Small intestine (tissue), 16 donors: ENCODE results near the gene CYP46A1. TPM values are rescaled to one million over a fixed set of nuclear protein-coding genes. Genes with fewer than 3 reads are reported as not detected.
"Not testable (repeated sequence)": the region's sequence is repeated elsewhere in the genome, so short reads cannot be mapped to it uniquely, and the experiment has no call there.

Experiments
- DNase-seq, 2 donors: peaks; one replicate each; pipeline versions ENCODE4 v3.0.0 to v3.0.0-alpha.2; 2013
- FAIRE-seq: peaks from 2 replicates; lab custom pipeline; 2012; peaks lifted over from hg19 to GRCh38; lab: Jason Lieb, UNC
- H3K27ac ChIP-seq, 3 donors: one replicate each; pipeline ENCODE4 v1.5.1; 2013; ENCODE audit warnings: low read length in 2 of 3, mild to moderate bottlenecking in 2 of 3, control low read depth in 1 of 3, inconsistent platforms in 1 of 3, low read depth in 1 of 3, moderate library complexity in 1 of 3
- H3K27me3 ChIP-seq, 3 donors: one replicate each; pipeline ENCODE4 v1.6.1; 2013; ENCODE audit warnings: low read length in 3 of 3, inconsistent platforms in 1 of 3; ENCODE audit not compliant: control insufficient read depth in 3 of 3, insufficient read depth in 3 of 3
- H3K36me3 ChIP-seq, 3 donors: one replicate each; pipeline ENCODE4 v1.6.1; 2013; ENCODE audit warnings: low read length in 3 of 3, inconsistent platforms in 1 of 3, low read depth in 1 of 3, mild to moderate bottlenecking in 1 of 3, moderate library complexity in 1 of 3; ENCODE audit not compliant: control insufficient read depth in 3 of 3, insufficient read depth in 2 of 3
- H3K4me1 ChIP-seq, 3 donors: one replicate each; pipeline ENCODE4 v1.6.1; 2013; ENCODE audit warnings: low read length in 2 of 3, inconsistent platforms in 1 of 3, low read depth in 1 of 3, mild to moderate bottlenecking in 1 of 3, moderate library complexity in 1 of 3; ENCODE audit not compliant: control insufficient read depth in 3 of 3, insufficient read depth in 2 of 3
- H3K4me3 ChIP-seq, 3 donors: one replicate each; pipeline ENCODE4 v1.5.1; 2013; ENCODE audit warnings: low read length in 3 of 3, control low read depth in 1 of 3, inconsistent platforms in 1 of 3, low read depth in 1 of 3, mild to moderate bottlenecking in 1 of 3, moderate library complexity in 1 of 3
- H3K9me3 ChIP-seq, 2 donors: one replicate each; pipeline ENCODE4 v1.6.1; 2013; ENCODE audit warnings: low read depth in 1 of 2, low read length in 1 of 2; ENCODE audit not compliant: control insufficient read depth in 2 of 2, insufficient read depth in 1 of 2
- whole genome bisulfite sequencing, 3 donors: extraction: QIAGEN DNeasy Blood & Tissue Kit; methylation state at CpG; one replicate each; pipeline ENCODE4 v1.1.7; 2013; 5-methylcytosine and 5-hydroxymethylcytosine counted together
- long read RNA-seq, 10 donors: transcript quantifications; one replicate each; lab custom pipeline, GENCODE V29; 2026
- polyA plus RNA-seq, 4 donors: library from polyadenylated mRNA; stranded (reverse) in 3 of 4; unstranded in 1 of 4; fragments of 200-250 nt in 3 of 4; fragments of 120-200 nt in 1 of 4; gene quantifications; one replicate each; pipeline versions ENCODE4 v1.2.1 to v1.2.3, GENCODE V29; 2013
- donor health status: healthy with polysubstance abuse.
- donor health status: control.
- donor health status: control.
- donor health status: Bipolar disorder and iron deficiency.
- donor health status: healthy.

Gene CYP46A1
- under 1 TPM in 2 of 4 donors, not detected in 2; 0.64 to 0.96 TPM for polyA plus RNA-seq
- long read RNA-seq, donor 1: 0 reads
- long read RNA-seq, donor 2: 0 reads
- long read RNA-seq, donor 3: 0 reads
- long read RNA-seq, donor 4: 0 reads
- long read RNA-seq, donor 5: 0 reads
- long read RNA-seq, donor 6: 0 reads
- long read RNA-seq, donor 7: 0 reads
- long read RNA-seq, donor 8: 0 reads
- long read RNA-seq, donor 9: 0 reads
- long read RNA-seq, donor 10: 0 reads

DNA sequence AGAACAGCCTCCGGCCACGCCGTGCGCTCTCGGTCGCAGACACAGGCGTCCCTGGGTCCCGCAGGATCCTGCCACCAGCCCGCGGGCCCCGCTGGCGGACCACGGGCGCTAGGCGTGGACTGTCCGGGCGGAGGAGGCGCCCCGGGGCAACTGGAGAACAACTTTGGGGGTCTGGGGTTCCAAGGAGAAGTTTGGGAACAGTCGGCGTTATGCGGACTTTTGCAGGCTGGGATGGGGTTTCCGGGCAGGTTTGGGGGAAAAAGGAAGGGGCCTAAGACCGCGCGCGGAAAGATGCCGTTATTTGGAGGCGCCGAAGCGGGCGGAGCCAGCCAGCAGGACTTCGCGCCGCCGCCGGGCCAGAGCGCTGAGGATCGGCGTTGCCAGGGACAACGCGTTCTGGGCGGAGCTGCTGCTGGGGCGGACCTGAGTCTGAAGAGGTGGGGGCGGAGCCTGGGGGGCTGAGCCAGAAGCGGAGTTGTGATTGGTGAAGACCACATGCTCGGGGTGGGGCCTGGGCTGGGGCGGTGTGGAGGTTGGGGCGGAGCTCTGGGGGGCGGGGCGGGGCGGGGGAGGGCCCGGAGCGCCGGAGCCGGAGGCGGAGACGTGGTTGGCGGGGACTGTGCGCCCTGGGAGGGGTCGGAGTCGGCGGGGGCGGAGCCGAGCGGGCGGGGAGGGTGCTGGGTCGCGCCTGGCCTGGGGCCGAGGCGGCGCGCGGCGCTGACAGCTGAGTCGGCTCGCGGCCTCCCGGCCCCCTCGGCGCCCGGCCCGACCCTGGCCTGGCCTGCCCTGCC, at the start of gene CYP46A1:
CYP46A1 (plus strand) TSS at position 680 of the 791 bp plus-strand sequence. CDS start 120 bp downstream, outside the sequence.
- FAIRE-seq (no peak), DNase-seq (peak; percentile 99 to 100)
- Histone ChIP-seq H3K36me3 (no peaks in the 10 kb centered on the region), H3K27ac (peak within 1 kb of the TSS in 2 of 3 donors; percentile 77 to 90), H3K9me3 (peaks cover 0 to 4% of the 10 kb centered on the region in 2 donors), H3K27me3 (peaks cover 0 to 27% (median 0%) of the 10 kb centered on the region in 3 donors), H3K4me1 (peaks cover 0 to 7% (median 0%) of the 10 kb centered on the region in 3 donors), H3K4me3 (peak within 1 kb of the TSS; percentile 65 to 74 (median 73))
- WGBS, 3 donors: 0 to 1% (median 0%) methylated on average over 60 to 83 of the region's 83 CpGs

DNA sequence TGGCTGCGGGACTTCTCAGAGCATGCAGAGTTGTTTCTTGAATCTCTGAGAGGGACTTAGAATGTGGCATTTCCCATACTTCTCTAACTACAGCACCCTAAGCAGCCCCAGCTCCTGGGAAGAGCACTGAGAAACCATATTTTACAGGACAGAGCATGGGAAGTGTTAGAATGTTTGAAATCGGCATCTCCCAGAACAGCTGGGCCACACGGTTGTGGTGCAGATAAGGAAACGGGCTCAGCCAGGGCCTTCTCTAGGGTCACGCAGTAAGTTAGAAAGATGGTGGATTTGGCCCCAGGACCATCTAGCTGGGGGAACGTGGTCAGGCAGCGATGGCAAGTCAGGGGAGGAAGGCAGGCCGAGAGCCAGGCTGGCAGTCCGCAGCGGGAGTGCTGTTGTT, 49.7 kb upstream of the CYP46A1 start:
- DNase-seq (no peak), FAIRE-seq (no peak)
- no peaks in the 10 kb centered on the region for H3K27me3 ChIP-seq
- H3K9me3 ChIP-seq: no peaks in the 10 kb centered on the region
- no peaks in the 10 kb centered on the region for H3K36me3 ChIP-seq
- H3K4me3 ChIP-seq: no peak overlapping the region
- H3K4me1 ChIP-seq: no peaks in the 10 kb centered on the region
- no peak overlapping the region for H3K27ac ChIP-seq
- WGBS, 3 donors: 78 to 86% (median 86%) methylated on average over 10 of the region's 10 CpGs

DNA sequence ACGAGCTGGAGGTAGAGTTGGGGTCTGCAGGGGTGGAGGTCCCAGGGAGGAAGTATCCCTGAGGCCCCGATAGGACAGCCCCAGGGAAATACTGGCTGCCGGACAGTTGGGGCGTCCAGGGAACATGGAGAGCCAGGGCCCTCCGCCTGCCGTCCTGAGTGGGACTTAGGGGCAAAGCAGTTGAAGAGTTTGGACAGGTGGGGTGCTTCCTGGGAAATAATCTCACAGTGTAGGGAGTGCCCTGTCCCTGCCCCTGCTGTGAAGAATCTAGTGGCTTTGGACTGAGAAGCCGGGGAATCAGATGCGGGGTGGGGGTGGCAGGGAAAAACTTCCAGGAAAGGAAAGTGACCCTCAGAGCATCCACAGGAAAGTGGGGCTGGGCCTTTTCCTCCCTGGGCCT, 49.0 kb upstream of the CYP46A1 start:
- H3K4me3 ChIP-seq: no peak overlapping the region
- WGBS, 3 donors: 79 to 83% (median 82%) methylated on average over 8 of the region's 8 CpGs
- no peaks in the 10 kb centered on the region for H3K27me3 ChIP-seq
- H3K27ac ChIP-seq: no peak overlapping the region
- no peaks in the 10 kb centered on the region for H3K9me3 ChIP-seq
- FAIRE-seq (no peak), DNase-seq (no peak)
- H3K4me1 ChIP-seq: no peaks in the 10 kb centered on the region
- H3K36me3 ChIP-seq: no peaks in the 10 kb centered on the region

DNA sequence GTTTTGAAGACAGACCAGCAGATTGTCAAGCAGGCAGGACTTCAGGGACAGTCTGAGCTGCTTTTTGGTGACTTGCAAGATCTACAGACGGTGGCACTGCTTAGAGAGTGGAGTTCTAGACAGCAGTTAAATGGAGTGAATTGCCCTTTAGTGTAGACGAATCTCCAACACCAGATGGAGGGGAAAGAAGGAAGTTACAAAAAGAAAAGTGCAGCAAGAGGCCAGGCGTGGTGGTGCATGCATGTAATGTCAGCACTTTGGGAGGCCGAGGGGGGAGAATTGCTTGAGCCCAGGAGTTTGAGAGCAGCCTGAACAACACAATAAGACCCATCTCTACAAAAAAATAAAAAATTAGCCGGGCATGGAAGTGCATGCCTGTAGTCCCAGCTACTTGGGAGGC, 47.6 kb upstream of the CYP46A1 start:
- FAIRE-seq: no peak
- WGBS, 3 donors: 69 to 75% (median 70%) methylated on average over 5 of the region's 5 CpGs
- Histone ChIP-seq H3K27me3 (no peaks in the 10 kb centered on the region), H3K4me3 (no peak overlapping the region), H3K4me1 (no peaks in the 10 kb centered on the region), H3K27ac (no peak overlapping the region), H3K9me3 (no peaks in the 10 kb centered on the region), H3K36me3 (no peaks in the 10 kb centered on the region)
- DNase-seq: no peak

DNA sequence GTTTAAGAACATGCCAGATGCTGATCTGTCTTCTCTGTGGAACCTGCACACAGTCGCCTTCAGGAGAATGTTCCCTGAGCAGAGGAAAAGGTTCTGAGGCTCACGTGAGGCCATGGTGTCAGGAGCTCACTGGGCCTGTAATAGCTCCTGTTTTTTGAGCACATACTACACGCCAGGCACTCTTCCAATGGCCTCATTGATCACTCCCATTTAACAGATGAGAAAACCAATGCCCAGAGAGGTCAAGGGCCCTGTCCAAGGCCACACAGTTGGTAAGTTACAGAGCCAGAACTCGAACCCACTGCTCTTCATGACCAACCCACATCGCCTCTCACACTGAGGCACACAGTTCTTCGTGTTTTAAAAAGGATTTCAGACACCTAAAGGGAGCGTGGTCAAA, 46.5 kb upstream of the CYP46A1 start:
- Histone ChIP-seq H3K27ac (no peak overlapping the region), H3K9me3 (no peaks in the 10 kb centered on the region), H3K27me3 (no peaks in the 10 kb centered on the region), H3K4me1 (no peaks in the 10 kb centered on the region), H3K4me3 (no peak overlapping the region), H3K36me3 (no peaks in the 10 kb centered on the region)
- FAIRE-seq (no peak), DNase-seq (no peak)
- 84 to 90% (median 85%) methylated on average over 7 of the region's 7 CpGs for WGBS, 3 donors

DNA sequence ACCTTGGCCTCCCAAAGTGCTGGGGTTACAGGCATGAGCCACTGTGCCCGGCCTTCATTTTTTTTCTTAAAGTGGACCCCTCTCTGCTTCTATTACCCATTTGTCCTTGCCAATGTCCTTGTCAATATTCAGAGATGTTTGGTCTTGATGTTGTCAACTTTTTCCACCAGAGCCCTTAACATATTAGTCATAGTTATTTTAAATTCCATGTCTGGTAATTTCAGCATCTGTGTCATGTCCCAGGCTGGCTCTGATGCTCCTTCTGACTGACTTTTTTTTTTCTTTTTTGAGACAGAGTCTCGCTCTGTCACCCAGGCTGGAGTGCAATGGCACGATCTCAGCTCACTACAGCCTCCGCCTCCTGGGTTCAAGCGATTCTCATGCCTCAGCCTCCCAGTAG, 41.3 kb upstream of the CYP46A1 start:
- not testable (repeated sequence) for H3K27ac ChIP-seq, H3K9me3 ChIP-seq, DNase-seq, H3K36me3 ChIP-seq, FAIRE-seq, H3K4me3 ChIP-seq, H3K4me1 ChIP-seq
- peaks cover 0 to 30% (median 5%) of the 10 kb centered on the region in 3 donors for H3K27me3 ChIP-seq
- 90 to 96% (median 95%) methylated on average over 5 of the region's 5 CpGs for WGBS, 3 donors

DNA sequence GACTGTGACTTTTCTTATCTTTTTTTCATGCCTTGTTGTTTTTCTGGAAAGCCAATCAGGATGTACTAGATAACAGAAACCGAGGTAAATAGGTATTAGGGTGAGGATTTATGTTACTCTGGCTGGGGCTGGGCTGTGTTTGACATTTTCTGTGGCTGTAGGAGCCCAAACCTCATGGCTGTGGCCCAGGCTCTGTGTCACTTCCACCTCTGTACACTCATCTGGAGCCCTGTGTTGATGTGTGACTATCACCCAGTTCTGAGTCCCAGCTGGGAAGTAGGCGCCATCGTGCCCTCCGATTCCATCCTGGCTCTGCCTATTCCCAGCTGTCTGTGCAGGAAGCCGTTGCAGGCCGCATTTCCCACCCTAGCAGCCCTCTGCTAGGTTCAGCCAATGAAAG, 40.8 kb upstream of the CYP46A1 start:
- no peak for FAIRE-seq
- 57 to 62% (median 61%) methylated on average over 6 of the region's 6 CpGs for WGBS, 3 donors
- no peaks in the 10 kb centered on the region for H3K4me1 ChIP-seq

GRCh38 chr14:99644035-99644587, 40.0 kb upstream of the CYP46A1 start:
- Histone ChIP-seq H3K4me1 (no peaks in the 10 kb centered on the region), H3K27ac (no peak overlapping the region), H3K4me3 (no peak overlapping the region), H3K9me3 (no peaks in the 10 kb centered on the region), H3K36me3 (no peaks in the 10 kb centered on the region), H3K27me3 (peaks cover 0 to 32% (median 5%) of the 10 kb centered on the region in 3 donors)
- WGBS, 3 donors: 76 to 90% (median 85%) methylated on average over 11 of the region's 11 CpGs
- FAIRE-seq: no peak
- DNase-seq: no peak

More for the DNA sequence above, 40.8 kb upstream of the CYP46A1 start:
- H3K4me3 ChIP-seq: no peak overlapping the region
- H3K27ac ChIP-seq: no peak overlapping the region
- H3K27me3 ChIP-seq: peaks cover 0 to 30% (median 5%) of the 10 kb centered on the region in 3 donors
- H3K9me3 ChIP-seq: no peaks in the 10 kb centered on the region
- no peaks in the 10 kb centered on the region for H3K36me3 ChIP-seq
- no peak for DNase-seq
